ENCODE data around the gene CLBA1. TPM values are rescaled to one million over a fixed set of nuclear protein-coding genes. Genes with fewer than 3 reads are reported as not detected.
A peak's percentile ranks its signal among the peaks of the same experiment; 100 is the strongest.

The CLBA1 gene
- polyA plus RNA-seq, 1 of the 3 experiments (the other 2 are of a cell fraction), result 18.5 TPM

GRCh38 chr14:105015242-105015641 lies 29.7 kb downstream of the CLBA1 start:
- Histone ChIP-seq H3K27me3 (ENCODE audit: insufficient read depth) (no peaks in the 10 kb centered on the region), H3K9me3 (no peaks in the 10 kb centered on the region), H3K79me2 (ENCODE audit: insufficient read depth) (peaks cover 100% of the 10 kb centered on the region), H3K27ac (ENCODE audit: low read depth in 2 of 2, low read length in 1 of 2) (peak overlapping the region in 1 of 2 experiments; percentile 40; a peak in 1 of 4 replicates), H3F3A (replicated peaks; ENCODE audit: insufficient read depth) (peaks cover 14% of the 10 kb centered on the region), H3K9ac (peak overlapping the region; percentile 3; the same call in 1 of the 2 replicates), H3K4me2 (peak overlapping the region; percentile 46), H3K9me2 (no peaks in the 10 kb centered on the region), H3K4me3 (ENCODE audit: low read depth in 2 of 2, low read length in 1 of 2) (0 out of 4 replicates have a peak overlapping the region, but pooled peaks of 1 of the 2 experiments have one; percentile 37), H3K36me3 (replicated peaks in 1 of 2; ENCODE audit: control insufficient read depth in 1 of 2, insufficient read depth in 2 of 2, low read length in 1 of 2) (peaks cover 10 to 17% of the 10 kb centered on the region in 2 experiments), H2AFZ (ENCODE audit: low read depth) (no peak overlapping the region), H4K20me1 (ENCODE audit: insufficient read depth) (peaks cover 93% of the 10 kb centered on the region), H3K4me1 (ENCODE audit: control insufficient read depth in 1 of 2, insufficient read depth in 2 of 2, low read depth in 1 of 2, low read length in 1 of 2) (peaks cover 50 to 57% of the 10 kb centered on the region in 2 experiments)
- ChIA-PET CTCF (interaction anchor here (1.0 to 10.9 kb wide), 2 partner anchors 30 to 72 kb away, joined by 4 to 138 read pairs; no protein-coding TSS in a partner anchor), POLR2A (no interaction called here)
- WGBS (ENCODE audit: low lambda C conversion rate), result 72% methylated on average over 6 of the region's 9 CpGs
- no peak for DNase-seq
- TF ChIP-seq USF1 (IDR thresholded peaks at IDR 0.05; ENCODE audit: borderline replicate concordance, low read depth) (no peak), REST (IDR thresholded peaks at IDR 0.05; ENCODE audit: low read depth, low read length) (no peak), MEF2A (IDR thresholded peaks at IDR 0.05; ENCODE audit: borderline replicate concordance, low read depth) (no peak), FOXM1 (IDR thresholded peaks at IDR 0.05; ENCODE audit: low read depth) (no peak), NFIC (IDR thresholded peaks at IDR 0.05; ENCODE audit: borderline replicate concordance) (no peak), USF2 (IDR thresholded peaks at IDR 0.05; ENCODE audit: borderline replicate concordance, low read depth, low read length) (no peak), SMC3 (IDR thresholded peaks at IDR 0.05; ENCODE audit: low read depth, low read length) (no peak), PBX3 (IDR thresholded peaks at IDR 0.05) (no peak), NRF1 (IDR thresholded peaks at IDR 0.05; ENCODE audit: low read depth, low read length) (no peak), ZBTB33 (IDR thresholded peaks at IDR 0.05; ENCODE audit: borderline replicate concordance, low read depth) (no peak), FOXJ3 (CRISPR knock-in tag; IDR thresholded peaks at IDR 0.05) (no peak), GABPA (IDR thresholded peaks at IDR 0.05; ENCODE audit: low read depth) (no peak)
